ENCODE data around the gene FOXF1.

The FOXF1 gene

GRCh38 chr16:86492961-86493629 is 17.2 kb upstream of the FOXF1 start:
- no peak for DNase-seq (ENCODE audit: low read depth, low spot score)

GRCh38 chr16:86494039-86494564 is 16.2 kb upstream of the FOXF1 start:
- no peak for DNase-seq (ENCODE audit: low read depth, low spot score)

DNA sequence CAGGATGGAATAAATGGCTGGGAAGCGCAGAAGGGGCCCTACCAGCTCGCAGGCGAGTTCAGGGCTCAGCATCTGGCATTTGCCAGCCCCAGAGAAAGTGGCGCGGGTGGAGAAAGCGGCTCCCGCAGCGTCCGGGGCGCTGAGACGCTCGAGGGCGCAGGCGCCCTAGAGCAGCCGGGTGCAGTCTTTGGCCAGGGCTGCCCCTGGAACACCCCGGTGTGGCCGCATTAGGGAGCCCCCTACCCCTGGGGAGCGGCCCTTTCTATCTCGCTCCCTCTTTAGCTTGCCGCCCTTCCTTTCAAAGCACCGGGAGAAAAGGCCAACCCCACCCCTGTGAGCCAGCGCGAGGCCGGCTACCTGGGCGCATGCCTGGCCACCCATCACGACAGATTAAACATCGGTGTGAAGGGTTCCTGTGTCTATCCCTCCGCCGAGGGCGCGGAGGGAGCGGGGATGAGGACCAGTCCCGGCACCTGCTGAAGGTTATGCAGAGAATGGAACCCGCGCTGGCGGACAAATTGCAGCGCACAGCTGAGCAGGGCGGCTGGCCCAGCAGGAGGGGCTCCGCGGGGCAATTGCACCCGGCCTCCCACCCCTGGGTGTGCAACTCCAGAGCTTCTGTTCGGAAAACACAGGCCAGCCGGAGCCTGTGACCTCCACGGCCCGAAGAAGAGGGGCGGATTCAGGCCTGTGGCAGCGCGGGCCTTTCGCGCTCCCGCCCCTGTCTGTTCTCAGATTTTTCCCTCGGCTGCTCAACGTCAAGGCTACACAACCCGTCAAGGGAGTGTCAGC is 15.6 kb upstream of the FOXF1 start:
- DNase-seq (ENCODE audit: low read depth, low spot score) = no peak

- no peak for DNase-seq (ENCODE audit: low read depth, low spot score)
Observed at GRCh38 chr16:86495357-86495701, 15.0 kb upstream of the FOXF1 start.

GRCh38 chr16:86495756-86496261 is 14.5 kb upstream of the FOXF1 start:
- no peak for DNase-seq (ENCODE audit: low read depth, low spot score)

DNA sequence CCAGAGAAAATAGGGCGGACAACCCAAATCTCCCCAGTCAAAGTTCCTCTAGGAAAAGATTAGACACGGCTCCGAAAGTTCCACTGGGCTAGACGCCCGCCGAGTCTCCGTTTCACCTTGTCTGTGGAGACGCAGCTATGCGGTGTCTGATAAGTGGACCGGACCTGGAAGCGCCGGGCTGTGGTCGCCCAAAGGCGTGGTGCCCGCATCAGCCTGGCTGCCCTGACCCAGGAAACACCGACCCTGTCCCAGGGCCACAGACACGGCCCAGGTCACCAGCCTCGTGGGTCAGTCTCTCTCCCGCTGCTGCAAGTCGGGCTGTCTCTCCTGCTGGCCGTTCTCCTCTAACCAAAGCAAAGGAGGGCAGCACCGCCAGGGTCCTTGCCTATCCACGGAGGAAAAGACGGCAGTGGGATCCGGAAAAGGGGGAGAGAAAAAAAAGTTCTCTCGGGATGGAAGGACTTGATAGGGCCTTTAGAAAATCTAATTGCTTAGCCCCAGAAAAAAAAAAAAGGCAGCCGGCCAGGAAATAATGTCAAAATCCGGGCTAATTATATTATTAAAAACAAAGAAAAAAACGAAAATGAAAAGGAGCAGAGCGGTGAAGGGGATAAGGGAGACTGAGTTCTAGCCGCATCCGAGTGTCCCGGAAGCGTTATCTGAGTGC is 13.9 kb upstream of the FOXF1 start:
- no peak for DNase-seq (ENCODE audit: low read depth, low spot score)

GRCh38 chr16:86496929-86497461 is 13.3 kb upstream of the FOXF1 start:
- no peak for DNase-seq (ENCODE audit: low read depth, low spot score)

GRCh38 chr16:86497551-86498021 is 12.7 kb upstream of the FOXF1 start:
- no peak for DNase-seq (ENCODE audit: low read depth, low spot score)

GRCh38 chr16:86498155-86498670 is 12.1 kb upstream of the FOXF1 start:
- DNase-seq (ENCODE audit: low read depth, low spot score) = no peak

- DNase-seq (ENCODE audit: low read depth, low spot score) = peak; percentile 49
Observed at GRCh38 chr16:86498671-86499439, 11.5 kb upstream of the FOXF1 start.

DNA sequence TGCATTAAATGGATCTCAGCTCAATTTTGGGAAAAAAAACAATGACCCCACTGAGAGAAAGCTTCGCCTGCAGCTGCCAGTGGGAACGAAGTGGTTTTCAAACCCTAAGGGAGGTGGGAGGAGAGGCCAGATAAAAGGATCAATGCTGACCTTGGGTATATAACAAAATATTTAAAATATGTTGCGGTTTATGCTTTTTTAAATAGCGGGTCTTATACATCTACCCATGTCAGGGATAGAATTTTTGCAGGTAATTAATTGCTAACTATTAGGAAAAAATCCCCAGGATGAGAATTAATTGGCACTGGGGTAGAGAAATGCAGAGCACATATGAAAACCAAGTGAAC is 10.9 kb upstream of the FOXF1 start:
- DNase-seq (ENCODE audit: low read depth, low spot score) = no peak

DNA sequence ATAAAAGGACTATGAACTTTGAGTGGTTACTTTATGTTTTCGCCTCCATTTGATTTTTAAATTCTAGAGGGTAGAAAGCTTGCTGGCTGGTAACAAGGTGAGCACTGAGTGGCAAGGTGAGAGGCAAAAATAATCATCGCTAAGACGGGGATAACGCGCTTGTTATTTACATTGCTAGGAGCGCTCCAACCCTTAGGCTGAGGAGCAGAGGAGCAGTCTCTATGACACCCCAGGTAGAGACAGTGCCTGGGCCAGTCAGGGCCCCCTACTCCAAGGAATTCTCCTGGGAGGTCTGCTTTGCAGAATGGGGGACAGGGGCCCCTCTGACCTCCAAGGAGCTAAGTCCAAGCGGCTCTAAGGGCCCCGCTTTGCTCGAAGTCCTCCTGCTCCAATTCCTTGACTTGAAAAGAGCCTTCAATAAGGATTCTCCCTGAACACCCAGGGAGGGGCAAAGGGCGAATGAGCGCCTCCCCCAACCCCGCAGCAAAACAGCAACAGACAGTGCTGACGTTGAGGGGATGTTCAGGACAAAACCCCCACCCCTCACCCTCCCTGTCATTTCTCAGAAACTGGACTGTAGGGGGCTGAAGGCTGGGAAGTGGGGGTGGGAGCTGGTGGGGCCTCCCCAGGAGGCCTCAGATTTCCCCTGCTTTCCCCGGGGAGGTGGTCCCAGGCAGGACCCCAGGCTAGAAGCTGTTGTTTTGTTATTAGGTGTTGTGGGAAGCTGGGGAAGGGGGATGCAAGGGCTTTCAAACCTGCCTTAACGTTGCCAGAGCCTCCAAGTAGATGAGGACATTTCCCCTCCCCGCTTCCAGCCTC is 10.2 kb upstream of the FOXF1 start:
- no peak for DNase-seq (ENCODE audit: low read depth, low spot score)

- no peak for DNase-seq (ENCODE audit: low read depth, low spot score)
Observed at GRCh38 chr16:86500708-86501510, 9.4 kb upstream of the FOXF1 start.

- DNase-seq (ENCODE audit: low read depth, low spot score) = no peak
Observed at GRCh38 chr16:86501989-86502855, 8.1 kb upstream of the FOXF1 start.

DNA sequence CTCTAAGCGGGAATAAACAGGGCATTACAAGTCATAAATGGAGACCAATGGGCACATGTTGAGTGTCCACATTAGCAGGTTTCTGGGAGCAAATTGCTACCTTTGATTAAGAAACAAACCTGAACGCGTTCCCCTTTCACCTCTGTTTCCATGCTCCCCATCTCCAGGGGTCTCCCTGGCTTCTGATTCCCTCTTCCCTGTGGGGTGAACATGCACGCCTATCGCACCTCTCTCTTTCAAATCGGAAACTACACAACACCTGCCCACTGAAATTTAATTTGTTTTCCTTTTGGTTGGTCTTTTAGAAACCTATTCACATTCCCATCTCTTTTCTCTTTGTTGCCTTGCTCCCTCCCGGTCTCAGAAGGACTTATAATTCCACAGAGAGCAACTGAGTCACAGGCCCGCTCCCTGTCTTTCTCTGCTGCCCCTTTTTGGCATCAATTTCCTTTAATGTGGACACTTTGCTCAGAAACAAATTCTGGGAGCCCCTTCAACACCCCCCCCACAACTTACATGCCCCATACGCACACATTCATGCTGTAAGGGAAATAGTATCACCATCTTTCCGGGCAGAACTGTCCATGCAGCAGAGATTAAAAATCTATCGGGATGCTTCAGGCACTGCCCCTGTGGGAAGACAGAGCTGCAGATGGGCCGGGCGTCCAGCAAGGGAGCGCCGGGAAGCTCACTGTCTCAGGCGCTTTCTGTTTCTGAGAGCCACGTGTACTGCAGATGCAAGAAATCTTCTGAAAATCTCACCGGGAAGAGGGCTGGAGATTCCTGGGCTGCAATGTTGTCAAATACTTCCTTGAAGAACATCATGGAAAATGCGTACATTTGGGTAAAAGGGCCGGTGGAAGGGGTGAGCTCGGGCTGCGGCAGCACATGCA is 7.2 kb upstream of the FOXF1 start:
- DNase-seq (ENCODE audit: low read depth, low spot score) = no peak

DNA sequence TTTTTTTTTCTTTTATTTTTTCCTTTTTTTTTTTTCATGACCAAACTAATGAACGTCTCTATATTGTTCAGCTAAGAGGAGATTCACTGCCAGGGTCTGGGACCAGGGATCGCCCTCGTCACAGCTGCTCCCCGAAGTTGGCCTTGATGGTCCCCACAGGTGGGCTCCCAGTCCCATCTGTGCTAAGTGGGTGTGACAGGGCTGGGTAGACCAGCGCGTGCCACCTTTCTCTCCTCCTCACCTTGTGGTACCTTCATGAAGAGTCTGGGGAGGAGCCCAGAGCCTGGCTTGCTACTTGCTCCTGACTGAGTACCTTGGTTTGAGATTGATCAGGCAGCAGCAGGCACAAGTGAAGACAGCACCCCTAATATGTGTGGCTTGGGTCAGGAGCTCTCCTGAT is 6.5 kb upstream of the FOXF1 start:
- DNase-seq (ENCODE audit: low read depth, low spot score) = no peak

Measured in astrocyte of the hippocampus (primary cell).